Smooth muscle cell (in vitro differentiated cells): Measurements from ENCODE around the gene CD58. TPM values are rescaled to one million over a fixed set of nuclear protein-coding genes. Genes with fewer than 3 reads are reported as not detected.
"Not testable (repeated sequence)": the region's sequence is repeated elsewhere in the genome, so short reads cannot be mapped to it uniquely, and the experiment has no call there.

Source experiments
- DNase-seq: peaks from one replicate; lab custom pipeline; 2025; ENCODE audit not compliant: unreplicated experiment; lab: John Stamatoyannopoulos, UW
- H2AFZ ChIP-seq: fragments of 200-600 bp; sonication (generic); 2 replicates; pipeline ENCODE4 v1.6.0; 2016; ENCODE audit warnings: antibody characterized with exemption, low read depth, mild to moderate bottlenecking
- H3F3A ChIP-seq: fragments of 200-600 bp; sonication (generic); 2 replicates; pipeline ENCODE4 v1.6.0; 2017; ENCODE audit warnings: antibody characterized with exemption, low read depth
- H3K27ac ChIP-seq: fragments of 200-600 bp; sonication (generic); 2 replicates; pipeline ENCODE4 v1.5.1; 2016; ENCODE audit warnings: low read depth, mild to moderate bottlenecking
- H3K27me3 ChIP-seq: fragments of 200-600 bp; sonication (generic); 2 replicates; pipeline ENCODE4 v1.6.1; 2016; ENCODE audit warnings: low read depth, mild to moderate bottlenecking
- H3K36me3 ChIP-seq: fragments of 200-600 bp; sonication (generic); 2 replicates; pipeline ENCODE4 v1.5.1; 2016; ENCODE audit warnings: low read depth
- H3K4me1 ChIP-seq: fragments of 200-600 bp; sonication (generic); 2 replicates; pipeline ENCODE4 v1.5.1; 2016; ENCODE audit warnings: low read depth
- H3K4me2 ChIP-seq: fragments of 200-600 bp; sonication (generic); 2 replicates; pipeline ENCODE4 v1.6.0; 2016; ENCODE audit warnings: mild to moderate bottlenecking
- H3K4me3 ChIP-seq: fragments of 200-600 bp; sonication (generic); 2 replicates; pipeline ENCODE4 v1.5.1; 2016; ENCODE audit warnings: mild to moderate bottlenecking
- H3K79me2 ChIP-seq: fragments of 200-600 bp; sonication (generic); 2 replicates; pipeline ENCODE4 v1.6.0; 2016; ENCODE audit warnings: low read depth, mild to moderate bottlenecking
- H3K9ac ChIP-seq: fragments of 200-600 bp; sonication (generic); 2 replicates; pipeline ENCODE4 v1.6.0; 2016; ENCODE audit warnings: low read depth
- H3K9me3 ChIP-seq: fragments of 200-600 bp; sonication (generic); replicated peaks from 2 replicates; pipeline ENCODE4 v1.5.1; 2016; ENCODE audit warnings: low read depth
- H4K20me1 ChIP-seq: fragments of 200-600 bp; sonication (generic); 2 replicates; pipeline ENCODE4 v1.6.0; 2016; ENCODE audit warnings: low read depth
- CTCF ChIP-seq: fragments of 200-600 bp; sonication (generic); IDR thresholded peaks from 2 replicates; pipeline ENCODE4 v1.5.1; 2017; ENCODE audit warnings: borderline replicate concordance, mild to moderate bottlenecking, antibody characterized with exemption; ENCODE audit not compliant: insufficient read depth, poor library complexity, severe bottlenecking
- WGBS: methylation state at CpG from one replicate; pipeline ENCODE4 v1.1.7; 2016; ENCODE audit warnings: low lambda C conversion rate; 5-methylcytosine and 5-hydroxymethylcytosine counted together
- polyA plus RNA-seq: library from polyadenylated mRNA; unstranded; fragments of >200 nt; fragmentation: Nextera tagmentation; extraction: Ambion mirVana; gene quantifications from 2 replicates; pipeline ENCODE4 v1.2.1, GENCODE V29; 2016
- total RNA-seq: library from RNA; depleted of rRNA; stranded (reverse); fragments of >200 nt; gene quantifications from 2 replicates; pipeline ENCODE4 v1.2.3, GENCODE V29; 2014

Gene CD58
- total and polyA plus RNA-seq, 2 experiments from 2014 or later, result 33.5 to 43.8 TPM

GRCh38 chr1:116567790-116568661 lies 2.8 kb downstream of the CD58 start:
- Histone ChIP-seq H3K9me3 (no peaks in the 10 kb centered on the region), H3F3A (peaks cover 2% of the 10 kb centered on the region), H3K27me3 (no peaks in the 10 kb centered on the region), H3K4me2 (no peak overlapping the region), H3K4me3 (no peak overlapping the region), H3K4me1 (peaks cover 5% of the 10 kb centered on the region), H3K27ac (no peak overlapping the region), H3K36me3 (no peaks in the 10 kb centered on the region), H3K9ac (no peak overlapping the region), H4K20me1 (peaks cover 23% of the 10 kb centered on the region), H3K79me2 (peaks cover 22% of the 10 kb centered on the region), H2AFZ (no peak overlapping the region)
- no peak for TF ChIP-seq CTCF
- 91% methylated on average over 4 of the region's 4 CpGs for WGBS
- no peak for DNase-seq

GRCh38 chr1:116565222-116565621 lies 5.6 kb downstream of the CD58 start:
- no peaks in the 10 kb centered on the region for H3K36me3 ChIP-seq
- H3K27me3 ChIP-seq, result no peaks in the 10 kb centered on the region
- H3K4me1 ChIP-seq, result no peaks in the 10 kb centered on the region
- H3K79me2 ChIP-seq, result peaks cover 26% of the 10 kb centered on the region
- no peak overlapping the region for H3K4me3 ChIP-seq
- no peak overlapping the region for H3K27ac ChIP-seq
- no peaks in the 10 kb centered on the region for H3F3A ChIP-seq
- no peak for DNase-seq
- TF ChIP-seq CTCF, result no peak
- 92% methylated on average over 1 of the region's 1 CpG for WGBS
- no peak overlapping the region for H2AFZ ChIP-seq
- H4K20me1 ChIP-seq, result peaks cover 23% of the 10 kb centered on the region
- H3K9ac ChIP-seq, result no peak overlapping the region
- H3K4me2 ChIP-seq, result no peak overlapping the region
- H3K9me3 ChIP-seq, result no peaks in the 10 kb centered on the region

GRCh38 chr1:116564426-116564825 lies 6.4 kb downstream of the CD58 start:
- no peaks in the 10 kb centered on the region for H3K9me3 ChIP-seq
- no peak for DNase-seq
- no peaks in the 10 kb centered on the region for H3F3A ChIP-seq
- no peak for TF ChIP-seq CTCF
- no peaks in the 10 kb centered on the region for H3K36me3 ChIP-seq
- no peak overlapping the region for H3K4me3 ChIP-seq
- H2AFZ ChIP-seq, result no peak overlapping the region
- H3K27me3 ChIP-seq, result no peaks in the 10 kb centered on the region
- whole genome bisulfite sequencing, result 95% methylated on average over 1 of the region's 1 CpG
- peaks cover 17% of the 10 kb centered on the region for H4K20me1 ChIP-seq
- no peaks in the 10 kb centered on the region for H3K4me1 ChIP-seq
- no peak overlapping the region for H3K4me2 ChIP-seq
- H3K27ac ChIP-seq, result no peak overlapping the region
- no peak overlapping the region for H3K9ac ChIP-seq
- peaks cover 33% of the 10 kb centered on the region for H3K79me2 ChIP-seq

GRCh38 chr1:116562465-116562864 lies 8.4 kb downstream of the CD58 start:
- not testable (repeated sequence) for H3K9me3 ChIP-seq, H3K36me3 ChIP-seq, H3K27ac ChIP-seq, H3K4me3 ChIP-seq, H3K4me2 ChIP-seq, H4K20me1 ChIP-seq, DNase-seq, H3K27me3 ChIP-seq, H3K9ac ChIP-seq, H2AFZ ChIP-seq, H3F3A ChIP-seq, H3K4me1 ChIP-seq
- H3K79me2 ChIP-seq, result peaks cover 24% of the 10 kb centered on the region
- 96% methylated on average over 4 of the region's 4 CpGs for WGBS
